Esophagus squamous epithelium (tissue), 5 donors: ENCODE measurements around the gene GIPC2. TPM values are rescaled to one million over a fixed set of nuclear protein-coding genes. Genes with fewer than 3 reads are reported as not detected.

Source experiments
- DNase-seq: peaks from one replicate; lab custom pipeline; 2025; lab: John Stamatoyannopoulos, UW
- H3K27ac ChIP-seq, 4 donors: fragments of 200-600 bp; sonication (generic); one replicate each; pipeline ENCODE4 v1.5.1; 2016 to 2019; ENCODE audit warnings: mild to moderate bottlenecking in 1 of 4
- H3K27me3 ChIP-seq, 4 donors: fragments of 200-600 bp; sonication (generic); 1 replicate in 3 of 4; 2 replicates in 1 of 4; pipeline versions ENCODE4 v1.5.1 to v1.6.0; 2017 to 2021; ENCODE audit warnings: antibody characterized with exemption in 1 of 4
- H3K36me3 ChIP-seq, 3 donors: fragments of 200-600 bp; sonication (generic); one replicate each; pipeline ENCODE4 v1.5.1; 2016 to 2019
- H3K4me1 ChIP-seq, 3 donors: fragments of 200-600 bp; sonication (generic); one replicate each; pipeline ENCODE4 v1.5.1; 2017 to 2019
- H3K4me3 ChIP-seq, 4 donors: fragments of 200-600 bp; sonication (generic); 1 replicate in 3 of 4; 2 replicates in 1 of 4; pipeline ENCODE4 v1.5.1; 2016 to 2019; ENCODE audit warnings: mild to moderate bottlenecking in 2 of 4, moderate library complexity in 1 of 4
- H3K9me3 ChIP-seq, 3 donors: fragments of 200-600 bp; sonication (generic); one replicate each; pipeline ENCODE4 v1.5.1; 2016 to 2019
- CTCF ChIP-seq, 6 experiments: fragments of 450-650 bp in 4 of 6; fragments of 200-600 bp in 2 of 6; sonication (generic) in 2 of 6; IDR thresholded peaks; one replicate each; pipeline ENCODE4 v1.5.1; 2016 to 2019; ENCODE audit warnings: antibody characterized with exemption in 6 of 6, mild to moderate bottlenecking in 4 of 6, moderate library complexity in 4 of 6
- POLR2A ChIP-seq, 4 donors: fragments of 450-650 bp; IDR thresholded peaks; one replicate each; pipeline ENCODE4 v1.6.1; 2017; ENCODE audit warnings: antibody characterized with exemption in 4 of 4, mild to moderate bottlenecking in 4 of 4, moderate library complexity in 3 of 4
- WGBS, 2 donors: methylation state at CpG; one replicate each; pipeline ENCODE4 v1.1.5; 2018; 5-methylcytosine and 5-hydroxymethylcytosine counted together
- intact Hi-C: fragments of 100-400 bp; cut with DNase I; formaldehyde crosslinking; loops from one replicate; pipeline ENCODE4 v1.15.0; 2022
- total RNA-seq, 4 donors: library from RNA; depleted of rRNA; stranded (reverse); fragments of >200 nt; gene quantifications; one replicate each; pipeline ENCODE4 v1.1.0, GENCODE V29; 2016
- donor health status: DM: yes; HTN: yes; CAD: no.

Gene GIPC2
- total RNA-seq, 4 donors from 2014 or later, result 2.8 to 4.2 (median 3.7) TPM

GRCh38 chr1:78136680-78137079 is 90.9 kb downstream of the GIPC2 start:
- DNase-seq, result no peak
- 78 to 86% methylated on average over 1 of the region's 1 CpG for WGBS, 2 donors
- H3K27ac ChIP-seq, result no peak overlapping the region
- no peak overlapping the region for H3K4me3 ChIP-seq
- no peaks in the 10 kb centered on the region for H3K9me3 ChIP-seq
- H3K36me3 ChIP-seq, result no peaks in the 10 kb centered on the region
- H3K27me3 ChIP-seq, result no peaks in the 10 kb centered on the region
- intact Hi-C loops, result loop anchor here (10.0 kb wide), 1 partner anchor 468 kb away; no protein-coding TSS in a partner anchor
- H3K4me1 ChIP-seq, result no peaks in the 10 kb centered on the region
- no peak for TF ChIP-seq POLR2A (IDR thresholded peaks at IDR 0.05)
- TF ChIP-seq CTCF (IDR thresholded peaks at IDR 0.05), result no peak

GRCh38 chr1:78141531-78142231 is 95.9 kb downstream of the GIPC2 start:
- Histone ChIP-seq H3K9me3 (no peaks in the 10 kb centered on the region), H3K27me3 (no peaks in the 10 kb centered on the region), H3K36me3 (no peaks in the 10 kb centered on the region), H3K27ac (no peak overlapping the region), H3K4me1 (no peaks in the 10 kb centered on the region), H3K4me3 (no peak overlapping the region)
- intact Hi-C loops, result no loop called here
- 84 to 86% methylated on average over 3 of the region's 3 CpGs for WGBS, 2 donors
- DNase-seq, result no peak
- TF ChIP-seq CTCF (IDR thresholded peaks at IDR 0.05) (no peak), POLR2A (IDR thresholded peaks at IDR 0.05) (no peak)

- Histone ChIP-seq H3K36me3 (no peaks in the 10 kb centered on the region), H3K4me1 (no peaks in the 10 kb centered on the region), H3K27me3 (no peaks in the 10 kb centered on the region), H3K27ac (no peak overlapping the region), H3K4me3 (peak overlapping the region in 1 of 4 donors; percentile 20), H3K9me3 (no peaks in the 10 kb centered on the region)
- TF ChIP-seq CTCF (IDR thresholded peaks at IDR 0.05), result no peak
- TF ChIP-seq POLR2A (IDR thresholded peaks at IDR 0.05), result no peak
- 86 to 87% methylated on average over 4 of the region's 4 CpGs for WGBS, 2 donors
- no peak for DNase-seq
- intact Hi-C loops, result no loop called here
Observed at GRCh38 chr1:78142736-78143135, 97.0 kb downstream of the GIPC2 start.

GRCh38 chr1:78143152-78143551 is 97.4 kb downstream of the GIPC2 start:
- TF ChIP-seq POLR2A (IDR thresholded peaks at IDR 0.05), result no peak
- Histone ChIP-seq H3K27ac (no peak overlapping the region), H3K9me3 (no peaks in the 10 kb centered on the region), H3K27me3 (no peaks in the 10 kb centered on the region), H3K4me3 (peak overlapping the region in 1 of 4 donors; percentile 20), H3K36me3 (no peaks in the 10 kb centered on the region), H3K4me1 (no peaks in the 10 kb centered on the region)
- no peak for DNase-seq
- intact Hi-C loops, result no loop called here
- 48 to 58% methylated on average over 4 of the region's 4 CpGs for WGBS, 2 donors

- TF ChIP-seq POLR2A (IDR thresholded peaks at IDR 0.05) (no peak), CTCF (IDR thresholded peaks at IDR 0.05) (no peak)
- Histone ChIP-seq H3K9me3 (no peaks in the 10 kb centered on the region), H3K27ac (no peak overlapping the region), H3K4me3 (no peak overlapping the region), H3K27me3 (no peaks in the 10 kb centered on the region), H3K36me3 (no peaks in the 10 kb centered on the region), H3K4me1 (no peaks in the 10 kb centered on the region)
- DNase-seq, result no peak
- intact Hi-C loops, result no loop called here
- WGBS, 2 donors, result 80 to 89% methylated on average over 2 of the region's 2 CpGs
Observed at GRCh38 chr1:78143673-78144072, 97.9 kb downstream of the GIPC2 start.
